ENCODE data around the gene NRXN3. TPM values are rescaled to one million over a fixed set of nuclear protein-coding genes. Genes with fewer than 3 reads are reported as not detected.

Gene NRXN3
- total RNA-seq, 1 donor, result 2.5 TPM

- no peaks in the 10 kb centered on the region for H3K36me3 ChIP-seq (ENCODE audit: insufficient read depth, low read length)
- H4K20me1 ChIP-seq (ENCODE audit: insufficient read depth, low read length), result no peaks in the 10 kb centered on the region
- no peaks in the 10 kb centered on the region for H3K27me3 ChIP-seq (ENCODE audit: insufficient read depth, low read length)
- no peaks in the 10 kb centered on the region for H3K4me1 ChIP-seq (ENCODE audit: insufficient read depth, low read length)
- H2AFZ ChIP-seq (ENCODE audit: low read length), result no peak overlapping the region
- H3K9me3 ChIP-seq (ENCODE audit: low read depth, low read length), result no peaks in the 10 kb centered on the region
- H3K79me2 ChIP-seq (ENCODE audit: insufficient read depth, low read length), result no peaks in the 10 kb centered on the region
- no peak for DNase-seq (ENCODE audit: insufficient read length, low spot score, missing footprints)
- no peak overlapping the region for H3K27ac ChIP-seq (ENCODE audit: low read depth, low read length)
- H3K4me2 ChIP-seq (ENCODE audit: insufficient read depth, low read length), result no peak overlapping the region
- H3K4me3 ChIP-seq (ENCODE audit: insufficient read depth, low read length), result no peak overlapping the region
- TF ChIP-seq CTCF (IDR thresholded peaks at IDR 0.05; ENCODE audit: extremely low read depth, low read depth, low read length), result no peak
Measured at GRCh38 chr14:79564371-79564770, 1394.2 kb downstream of the NRXN3 start.

GRCh38 chr14:79567306-79567705 lies 1397.1 kb downstream of the NRXN3 start:
- no peaks in the 10 kb centered on the region for H3K9me3 ChIP-seq (ENCODE audit: low read depth, low read length)
- no peak for DNase-seq (ENCODE audit: insufficient read length, low spot score, missing footprints)
- TF ChIP-seq CTCF (IDR thresholded peaks at IDR 0.05; ENCODE audit: extremely low read depth, low read depth, low read length), result no peak
- no peaks in the 10 kb centered on the region for H3K4me1 ChIP-seq (ENCODE audit: insufficient read depth, low read length)
- H4K20me1 ChIP-seq (ENCODE audit: insufficient read depth, low read length), result no peaks in the 10 kb centered on the region
- no peaks in the 10 kb centered on the region for H3K79me2 ChIP-seq (ENCODE audit: insufficient read depth, low read length)
- no peak overlapping the region for H3K27ac ChIP-seq (ENCODE audit: low read depth, low read length)
- no peak overlapping the region for H2AFZ ChIP-seq (ENCODE audit: low read length)
- no peak overlapping the region for H3K4me2 ChIP-seq (ENCODE audit: insufficient read depth, low read length)
- H3K4me3 ChIP-seq (ENCODE audit: insufficient read depth, low read length), result no peak overlapping the region
- H3K27me3 ChIP-seq (ENCODE audit: insufficient read depth, low read length), result no peaks in the 10 kb centered on the region
- no peaks in the 10 kb centered on the region for H3K36me3 ChIP-seq (ENCODE audit: insufficient read depth, low read length)

- Histone ChIP-seq H3K4me1 (ENCODE audit: insufficient read depth, low read length) (no peaks in the 10 kb centered on the region), H3K27me3 (ENCODE audit: insufficient read depth, low read length) (no peaks in the 10 kb centered on the region), H3K36me3 (ENCODE audit: insufficient read depth, low read length) (no peaks in the 10 kb centered on the region), H3K79me2 (ENCODE audit: insufficient read depth, low read length) (no peaks in the 10 kb centered on the region), H3K4me2 (ENCODE audit: insufficient read depth, low read length) (no peak overlapping the region), H3K27ac (ENCODE audit: low read depth, low read length) (no peak overlapping the region), H2AFZ (ENCODE audit: low read length) (no peak overlapping the region), H3K4me3 (ENCODE audit: insufficient read depth, low read length) (no peak overlapping the region), H4K20me1 (ENCODE audit: insufficient read depth, low read length) (no peaks in the 10 kb centered on the region), H3K9me3 (ENCODE audit: low read depth, low read length) (no peaks in the 10 kb centered on the region)
- TF ChIP-seq CTCF (IDR thresholded peaks at IDR 0.05; ENCODE audit: extremely low read depth, low read depth, low read length), result no peak
- DNase-seq (ENCODE audit: insufficient read length, low spot score, missing footprints), result no peak
Measured at GRCh38 chr14:79568594-79568993, 1398.4 kb downstream of the NRXN3 start.

- TF ChIP-seq CTCF (IDR thresholded peaks at IDR 0.05; ENCODE audit: extremely low read depth, low read depth, low read length), result no peak
- H2AFZ ChIP-seq (ENCODE audit: low read length), result no peak overlapping the region
- no peaks in the 10 kb centered on the region for H4K20me1 ChIP-seq (ENCODE audit: insufficient read depth, low read length)
- H3K27ac ChIP-seq (ENCODE audit: low read depth, low read length), result no peak overlapping the region
- no peaks in the 10 kb centered on the region for H3K4me1 ChIP-seq (ENCODE audit: insufficient read depth, low read length)
- no peaks in the 10 kb centered on the region for H3K9me3 ChIP-seq (ENCODE audit: low read depth, low read length)
- H3K4me2 ChIP-seq (ENCODE audit: insufficient read depth, low read length), result no peak overlapping the region
- no peaks in the 10 kb centered on the region for H3K36me3 ChIP-seq (ENCODE audit: insufficient read depth, low read length)
- H3K4me3 ChIP-seq (ENCODE audit: insufficient read depth, low read length), result no peak overlapping the region
- H3K79me2 ChIP-seq (ENCODE audit: insufficient read depth, low read length), result no peaks in the 10 kb centered on the region
- H3K27me3 ChIP-seq (ENCODE audit: insufficient read depth, low read length), result no peaks in the 10 kb centered on the region
- no peak for DNase-seq (ENCODE audit: insufficient read length, low spot score, missing footprints)
Measured at GRCh38 chr14:79569072-79569471, 1398.9 kb downstream of the NRXN3 start.

Data from osteoblast (primary cell).